NCI-H524 (cell line): ENCODE data around the gene IFTAP.
A peak's percentile ranks its signal among the peaks of the same experiment; 100 is the strongest.

Experiments
- DNase-seq, 2 experiments: peaks; one replicate each; lab custom pipeline; 2025; lab: John Stamatoyannopoulos, UW

IFTAP gene

GRCh38 chr11:36598051-36598450 is 3.7 kb downstream of the IFTAP start, which contains the start of gene RAG2:
Gene RAG2, minus strand, starts transcription at chr11:36598236. Its CDS starts 4,068 bp downstream, at chr11:36594168.
- no peak for DNase-seq

DNA sequence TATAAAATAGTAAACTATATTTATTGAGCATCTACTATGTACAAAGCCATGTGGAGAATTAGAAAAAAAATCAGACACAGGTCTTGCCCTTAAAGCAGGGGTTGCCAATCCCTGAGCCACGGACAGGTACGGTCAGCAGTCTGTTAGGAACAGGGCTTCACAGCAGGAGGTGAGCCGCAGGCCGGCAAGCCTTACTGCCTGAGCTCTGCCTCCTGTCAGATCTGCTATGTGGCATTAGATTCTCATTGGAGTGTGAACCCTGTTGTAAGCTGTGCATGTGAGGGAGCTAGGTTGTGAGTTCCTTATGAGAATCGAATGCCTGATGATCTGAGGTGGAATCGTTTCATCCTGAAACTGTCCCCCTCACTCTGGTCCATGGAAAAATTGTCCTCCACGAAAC is 5.9 kb downstream of the IFTAP start:
- no peak for DNase-seq

DNA sequence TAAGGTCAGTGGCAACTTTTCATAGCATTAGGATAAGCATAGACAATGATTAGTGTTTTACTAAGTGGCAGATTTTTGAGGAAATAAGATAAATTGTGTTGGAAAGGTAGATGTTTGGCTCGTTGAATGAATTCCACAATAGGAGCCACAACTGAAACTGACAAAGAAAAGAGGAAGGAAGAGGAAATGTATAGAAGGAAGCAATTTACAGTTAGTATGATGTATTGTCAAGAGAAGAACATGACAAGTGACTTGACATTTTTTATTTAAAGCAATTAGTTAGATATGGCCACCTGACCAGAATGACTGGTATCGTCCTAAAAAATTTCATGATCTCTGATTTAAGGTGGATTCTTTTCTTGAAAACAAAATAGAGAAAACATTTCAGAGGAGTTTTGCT is 6.9 kb downstream of the IFTAP start:
- no peak for DNase-seq

GRCh38 chr11:36602135-36602534 is 7.8 kb downstream of the IFTAP start:
- no peak for DNase-seq

- DNase-seq = no peak
Observed at GRCh38 chr11:36605221-36606216, 11.2 kb downstream of the IFTAP start.

DNA sequence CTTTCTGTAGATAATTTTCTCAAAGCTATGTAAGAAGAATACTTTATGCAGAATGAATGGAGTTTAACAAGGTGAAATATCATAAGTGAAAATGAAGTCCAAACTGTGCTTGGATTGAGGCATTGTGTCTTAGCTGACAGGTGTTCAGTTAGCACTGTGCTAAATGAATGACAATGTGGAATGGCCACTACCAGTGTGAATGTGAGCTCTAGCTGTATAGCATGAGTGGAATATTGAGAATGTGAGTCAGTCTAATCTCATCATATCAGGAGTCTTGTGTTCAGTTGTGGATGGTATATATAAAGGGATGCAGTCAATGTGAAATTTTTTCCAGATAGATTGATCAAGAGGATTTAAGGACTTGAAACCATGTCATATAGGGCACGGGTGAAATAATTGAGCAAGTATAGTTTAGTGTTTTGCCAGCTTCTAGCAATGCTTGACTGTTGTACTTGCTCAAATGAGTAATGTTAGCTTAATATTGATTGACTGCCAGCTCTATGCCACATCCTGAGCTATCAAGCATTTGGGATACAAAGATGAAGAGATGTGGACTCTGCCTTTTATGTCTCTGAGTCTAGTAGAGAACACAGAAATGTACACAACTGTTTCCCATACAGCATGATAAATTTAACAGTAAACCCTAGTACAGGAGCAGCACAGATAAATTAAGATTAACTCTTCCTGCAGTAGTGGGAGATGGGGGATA is 14.3 kb downstream of the IFTAP start:
- DNase-seq = no peak

DNA sequence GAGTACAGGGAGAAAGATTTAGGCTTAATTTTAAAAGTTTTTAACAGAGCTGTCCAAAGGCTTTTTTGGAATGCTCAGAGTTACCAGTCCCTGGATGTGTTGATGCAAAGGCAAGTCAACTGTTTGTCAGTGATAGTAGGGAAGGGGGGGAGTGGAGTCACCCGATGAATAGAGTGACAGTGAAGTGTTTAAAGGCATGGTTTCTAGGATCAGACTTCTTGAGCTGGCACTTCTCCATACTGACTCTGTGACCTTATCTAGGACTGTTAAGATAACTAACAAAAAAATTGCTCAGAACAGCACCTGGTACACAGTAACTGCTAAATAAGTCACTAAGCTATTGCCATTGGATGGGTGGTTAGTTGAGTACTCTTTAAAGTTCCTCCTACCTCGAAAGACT is 15.1 kb downstream of the IFTAP start:
- no peak for DNase-seq

- no peak for DNase-seq
Observed at GRCh38 chr11:36615826-36616225, 21.5 kb downstream of the IFTAP start.

GRCh38 chr11:36617543-36618362 is 23.5 kb downstream of the IFTAP start:
- DNase-seq = no peak

GRCh38 chr11:36618363-36619047 is 24.2 kb downstream of the IFTAP start:
- DNase-seq = no peak

- peak in 1 of 2 experiments; percentile 53 for DNase-seq
Observed at GRCh38 chr11:36619502-36619901, 25.2 kb downstream of the IFTAP start.

GRCh38 chr11:36620246-36620645 is 25.9 kb downstream of the IFTAP start:
- DNase-seq = no peak

DNA sequence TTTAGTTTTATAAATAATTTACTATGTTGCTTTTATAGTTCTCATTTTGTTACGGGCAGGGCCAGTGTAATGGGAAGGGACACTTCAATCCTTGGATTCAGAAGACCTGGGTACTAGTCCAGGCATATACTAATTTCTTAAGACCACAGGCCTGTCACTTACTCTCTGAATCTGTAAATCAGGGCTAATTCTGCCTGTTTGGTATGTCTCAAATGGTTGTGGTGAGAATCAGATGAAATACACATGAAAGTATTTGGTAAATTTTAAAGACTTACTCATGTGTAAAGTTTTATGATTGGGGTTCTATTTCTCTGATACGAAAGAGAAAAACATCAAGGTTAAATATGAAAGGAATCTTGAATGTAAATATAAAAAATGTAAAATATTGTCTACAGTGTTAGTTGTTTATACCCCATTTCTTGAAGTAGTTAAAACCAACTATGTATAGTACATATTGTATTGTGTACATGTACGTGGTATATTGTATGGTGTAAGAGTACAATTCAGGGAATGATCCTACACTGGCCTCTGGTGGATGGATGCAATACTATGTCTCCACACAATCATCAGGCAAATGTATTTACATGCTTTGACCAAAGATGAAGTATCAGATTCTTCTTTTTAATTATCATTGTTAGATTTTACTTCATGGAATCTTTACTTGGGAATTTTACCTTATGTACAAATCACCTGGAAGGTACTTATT is 28.3 kb downstream of the IFTAP start:
- DNase-seq = peak; percentile 1 to 19

DNA sequence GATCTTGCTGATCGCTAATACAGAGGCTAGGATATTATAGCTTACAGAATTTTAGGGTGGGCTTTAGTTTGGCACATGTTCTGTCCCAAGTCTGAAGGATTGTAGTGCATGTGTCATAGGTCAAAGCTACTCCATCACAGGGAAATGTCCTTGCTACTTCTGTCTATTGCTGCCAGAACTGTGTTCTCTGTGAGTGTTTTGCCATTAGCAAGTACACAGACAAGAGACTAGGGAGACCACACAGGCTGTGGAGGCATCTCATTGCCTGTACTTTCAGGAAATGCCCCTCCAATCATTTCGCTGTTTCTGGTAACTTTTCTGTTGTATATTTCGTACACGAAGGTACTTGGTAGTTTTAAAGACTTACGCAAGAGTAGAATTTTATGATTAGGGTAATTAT is 29.2 kb downstream of the IFTAP start:
- DNase-seq = no peak

GRCh38 chr11:36627006-36627405 is 32.7 kb downstream of the IFTAP start:
- no peak for DNase-seq

DNA sequence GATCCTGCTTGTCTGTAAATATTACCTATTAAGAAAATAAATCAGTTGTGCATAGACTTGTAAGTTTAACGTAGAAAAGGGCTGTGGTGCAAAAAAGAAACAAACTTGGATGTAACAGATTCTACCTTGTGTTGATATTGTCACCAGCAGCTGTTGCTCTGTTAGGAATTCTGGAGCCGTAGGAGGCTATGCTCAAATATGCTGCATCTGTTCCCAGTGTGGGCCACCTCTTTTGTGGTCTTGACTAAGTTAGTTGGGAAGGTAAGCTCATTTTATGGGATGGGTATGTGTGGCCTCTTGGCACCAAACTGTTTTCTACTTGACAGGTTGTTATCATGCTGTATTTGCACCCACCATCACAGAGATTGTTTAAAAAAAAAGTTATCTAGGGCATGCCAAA is 33.2 kb downstream of the IFTAP start:
- no peak for DNase-seq

DNA sequence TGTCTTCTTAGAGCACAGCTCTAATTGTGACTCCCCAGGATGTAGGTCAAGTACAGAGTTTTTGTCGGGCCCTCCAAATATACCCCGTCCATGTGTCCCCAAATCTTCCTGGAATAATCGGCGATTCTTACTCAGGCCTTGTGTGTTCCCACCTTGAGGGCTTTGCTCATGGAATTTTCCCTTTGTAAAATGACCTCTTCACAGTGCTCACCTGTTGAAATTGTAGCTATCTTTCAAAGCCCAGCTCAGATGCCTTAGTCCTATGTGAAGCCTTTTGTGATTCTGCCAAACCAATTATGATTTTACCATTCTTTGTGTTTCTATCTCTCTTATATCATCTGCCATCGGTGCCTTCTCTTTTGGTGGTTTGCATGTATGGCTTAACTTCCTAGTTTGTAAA is 33.8 kb downstream of the IFTAP start:
- no peak for DNase-seq

GRCh38 chr11:36628765-36629244 is 34.5 kb downstream of the IFTAP start:
- DNase-seq = no peak

- DNase-seq = no peak
Observed at GRCh38 chr11:36631774-36632173, 37.5 kb downstream of the IFTAP start.

GRCh38 chr11:36635066-36635862 is 41.0 kb downstream of the IFTAP start:
- no peak for DNase-seq
